ENCODE measurements around the gene ACTR2.

GRCh38 chr2:65268957-65269356 lies 41.3 kb downstream of the ACTR2 start:
- no peak for TF ChIP-seq CTCF (IDR thresholded peaks at IDR 0.05; ENCODE audit: insufficient read depth, low read depth, low read length)
- TF ChIP-seq EZH2 (IDR thresholded peaks at IDR 0.05; ENCODE audit: insufficient read depth, low read length), result no peak
